ENCODE results near the gene SLC12A2.

- TF ChIP-seq CREB5 (CRISPR knock-in tag; IDR thresholded peaks at IDR 0.05) = no peak
- TF ChIP-seq ATF6 (CRISPR knock-in tag; IDR thresholded peaks at IDR 0.05) = no peak
- TF ChIP-seq HDAC6 (IDR thresholded peaks at IDR 0.05; ENCODE audit: low read depth, low read length) = no peak
- TF ChIP-seq NR2C2 (CRISPR knock-in tag; IDR thresholded peaks at IDR 0.05) = no peak
- no peak for TF ChIP-seq NR2C2 (tag; IDR thresholded peaks at IDR 0.05)
- TF ChIP-seq E2F1 (CRISPR knock-in tag; IDR thresholded peaks at IDR 0.05) = no peak
- no peak for TF ChIP-seq ZBTB33 (CRISPR knock-in tag; IDR thresholded peaks at IDR 0.05)
- TF ChIP-seq CTCF (IDR thresholded peaks at IDR 0.05 in 2 of 3, conservative IDR thresholded peaks at IDR 0.05 in 1 of 3; ENCODE audit: insufficient read depth in 2 of 3, low read depth in 1 of 3, low read length in 3 of 3) = no peak
Measured at GRCh38 chr5:128135286-128135685, 51.7 kb downstream of the SLC12A2 start.
